ENCODE measurements around the gene ATP2B2. TPM values are rescaled to one million over a fixed set of nuclear protein-coding genes. Genes with fewer than 3 reads are reported as not detected.

ATP2B2 gene
- total and polyA plus RNA-seq, 9 of the 15 experiments (the other 6 are each of a cell fraction or from before 2014, with no cell fraction given) = 0.06 TPM; not detected in 8

DNA sequence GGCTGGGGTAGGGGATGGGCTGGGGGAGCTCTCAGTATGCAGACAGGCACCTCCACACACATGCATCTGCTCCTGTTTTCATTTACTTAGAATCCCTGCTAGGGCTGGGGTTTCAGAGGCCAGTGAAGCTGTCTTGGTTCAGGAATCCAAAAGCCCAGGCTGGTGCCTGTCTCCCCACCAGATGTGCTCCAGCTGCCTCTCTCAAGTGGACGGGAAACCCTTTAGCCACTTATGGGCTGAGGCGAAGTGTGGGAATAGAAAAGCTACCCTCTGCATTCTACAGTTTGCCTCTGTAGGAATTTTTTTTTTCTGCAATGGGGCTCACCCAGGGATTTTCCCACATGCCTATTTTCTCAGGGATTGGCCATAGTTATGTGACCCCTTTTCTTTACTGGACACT lies 72.5 kb downstream of the ATP2B2 start:
- no TSS peak for BruUV-seq (replicated peaks)
- H3K9ac ChIP-seq (ENCODE audit: insufficient read depth in 1 of 2, low read depth in 2 of 2, low read length in 2 of 2) = no peak overlapping the region
- H3K9me1 ChIP-seq (ENCODE audit: control insufficient read depth, insufficient read depth, low read length) = no peaks in the 10 kb centered on the region
- in situ Hi-C loops (cut with MboI) = no loop called here
- CTCF ChIA-PET (ENCODE audit: low intra/inter-chr PET ratio) = no interaction called here
- H3K4me1 ChIP-seq (replicated peaks in 1 of 2; ENCODE audit: control insufficient read depth in 2 of 2, insufficient read depth in 2 of 2, low read length in 2 of 2) = peaks cover 0 to 3% of the 10 kb centered on the region in 2 experiments; a peak in 1 of 5 replicates
- DNase-seq (ENCODE audit: extremely low read depth in 1 of 4, low spot score in 3 of 4) = no peak
- TF ChIP-seq DDX20 (tag; IDR thresholded peaks at IDR 0.05; ENCODE audit: low read depth) (no peak), MAFK (IDR thresholded peaks at IDR 0.05; ENCODE audit: low read length) (no peak), ZNF280A (IDR thresholded peaks at IDR 0.05; ENCODE audit: low read depth, partially characterized antibody) (no peak), DACH1 (IDR thresholded peaks at IDR 0.05; ENCODE audit: partially characterized antibody) (no peak), NRF1 (conservative IDR thresholded peaks at IDR 0.05 in 1 of 2, IDR thresholded peaks at IDR 0.05 in 1 of 2) (no peak), THRAP3 (IDR thresholded peaks at IDR 0.05; ENCODE audit: borderline replicate concordance) (no peak), MXI1 (IDR thresholded peaks at IDR 0.05; ENCODE audit: low read depth, low read length) (no peak), TARDBP (IDR thresholded peaks at IDR 0.05) (no peak), COPS2 (conservative IDR thresholded peaks at IDR 0.05) (no peak), SRSF9 (IDR thresholded peaks at IDR 0.05; ENCODE audit: borderline replicate concordance, low read depth, low read length) (no peak), CREBBP (IDR thresholded peaks at IDR 0.05; ENCODE audit: low read depth, low read length) (no peak), MCM7 (IDR thresholded peaks at IDR 0.05) (no peak), PREB (CRISPR knock-in tag; IDR thresholded peaks at IDR 0.05) (no peak)
- TF ChIP-seq, protein P1, sequence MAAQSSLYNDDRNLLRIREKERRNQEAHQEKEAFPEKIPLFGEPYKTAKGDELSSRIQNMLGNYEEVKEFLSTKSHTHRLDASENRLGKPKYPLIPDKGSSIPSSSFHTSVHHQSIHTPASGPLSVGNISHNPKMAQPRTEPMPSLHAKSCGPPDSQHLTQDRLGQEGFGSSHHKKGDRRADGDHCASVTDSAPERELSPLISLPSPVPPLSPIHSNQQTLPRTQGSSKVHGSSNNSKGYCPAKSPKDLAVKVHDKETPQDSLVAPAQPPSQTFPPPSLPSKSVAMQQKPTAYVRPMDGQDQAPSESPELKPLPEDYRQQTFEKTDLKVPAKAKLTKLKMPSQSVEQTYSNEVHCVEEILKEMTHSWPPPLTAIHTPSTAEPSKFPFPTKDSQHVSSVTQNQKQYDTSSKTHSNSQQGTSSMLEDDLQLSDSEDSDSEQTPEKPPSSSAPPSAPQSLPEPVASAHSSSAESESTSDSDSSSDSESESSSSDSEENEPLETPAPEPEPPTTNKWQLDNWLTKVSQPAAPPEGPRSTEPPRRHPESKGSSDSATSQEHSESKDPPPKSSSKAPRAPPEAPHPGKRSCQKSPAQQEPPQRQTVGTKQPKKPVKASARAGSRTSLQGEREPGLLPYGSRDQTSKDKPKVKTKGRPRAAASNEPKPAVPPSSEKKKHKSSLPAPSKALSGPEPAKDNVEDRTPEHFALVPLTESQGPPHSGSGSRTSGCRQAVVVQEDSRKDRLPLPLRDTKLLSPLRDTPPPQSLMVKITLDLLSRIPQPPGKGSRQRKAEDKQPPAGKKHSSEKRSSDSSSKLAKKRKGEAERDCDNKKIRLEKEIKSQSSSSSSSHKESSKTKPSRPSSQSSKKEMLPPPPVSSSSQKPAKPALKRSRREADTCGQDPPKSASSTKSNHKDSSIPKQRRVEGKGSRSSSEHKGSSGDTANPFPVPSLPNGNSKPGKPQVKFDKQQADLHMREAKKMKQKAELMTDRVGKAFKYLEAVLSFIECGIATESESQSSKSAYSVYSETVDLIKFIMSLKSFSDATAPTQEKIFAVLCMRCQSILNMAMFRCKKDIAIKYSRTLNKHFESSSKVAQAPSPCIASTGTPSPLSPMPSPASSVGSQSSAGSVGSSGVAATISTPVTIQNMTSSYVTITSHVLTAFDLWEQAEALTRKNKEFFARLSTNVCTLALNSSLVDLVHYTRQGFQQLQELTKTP (IDR thresholded peaks at IDR 0.05; ENCODE audit: low read depth in 1 of 2, partially characterized antibody in 2 of 2) = no peak
- H3K79me2 ChIP-seq (ENCODE audit: control insufficient read depth, insufficient read depth, low read length) = no peaks in the 10 kb centered on the region
- 4% methylated on average over 2 of the region's 2 CpGs for WGBS (ENCODE audit: insufficient coverage, low coverage, missing lambda C conversion rate)
- H3K4me3 ChIP-seq = no peak overlapping the region
- no peaks in the 10 kb centered on the region for H3K9me3 ChIP-seq (replicated peaks; ENCODE audit: control insufficient read depth, insufficient read depth, low read depth, low read length)
- intact Hi-C loops (cut with micrococcal nuclease) = no loop called here
- no peaks in the 10 kb centered on the region for H3K36me3 ChIP-seq (ENCODE audit: control insufficient read depth, insufficient read depth, low read length)
- no peak for FAIRE-seq
- POLR2A ChIA-PET = interaction anchor here (0.6 to 0.8 kb wide), 3 partner anchors 25 to 290 kb away, joined by 3 to 4 read pairs (median 4); no protein-coding TSS in a partner anchor
- H3K4me2 ChIP-seq (ENCODE audit: insufficient read depth, low read length) = no peak overlapping the region
- H3K27ac ChIP-seq (ENCODE audit: extremely low read depth, low read depth, low read length) = no peak overlapping the region
- no peak overlapping the region for H2AFZ ChIP-seq (ENCODE audit: low read depth, low read length)
- H3K27me3 ChIP-seq (ENCODE audit: control insufficient read depth in 2 of 2, insufficient read depth in 2 of 2, low read length in 2 of 2) = peaks cover 8 to 42% of the 10 kb centered on the region in 2 experiments; a peak in 4 of 5 replicates
- peaks cover 2% of the 10 kb centered on the region for H4K20me1 ChIP-seq (replicated peaks; ENCODE audit: control insufficient read depth, insufficient read depth, low read length)
- no peak for ATAC-seq
